Stromal cell of bone marrow (primary cell): ENCODE results near the gene RAE1.
"Not testable (repeated sequence)": the region's sequence is repeated elsewhere in the genome, so short reads cannot be mapped to it uniquely, and the experiment has no call there.

ENCODE experiments used
- DNase-seq: peaks from one replicate; pipeline ENCODE4 v3.0.0-alpha.2; 2012; ENCODE audit warnings: low read depth

Gene RAE1

GRCh38 chr20:57415771-57416170 is 64.7 kb downstream of the RAE1 start:
- DNase-seq: no peak

- DNase-seq: no peak
These were observed 65.4 kb downstream of the RAE1 start for GRCh38 chr20:57416296-57417022.

DNA sequence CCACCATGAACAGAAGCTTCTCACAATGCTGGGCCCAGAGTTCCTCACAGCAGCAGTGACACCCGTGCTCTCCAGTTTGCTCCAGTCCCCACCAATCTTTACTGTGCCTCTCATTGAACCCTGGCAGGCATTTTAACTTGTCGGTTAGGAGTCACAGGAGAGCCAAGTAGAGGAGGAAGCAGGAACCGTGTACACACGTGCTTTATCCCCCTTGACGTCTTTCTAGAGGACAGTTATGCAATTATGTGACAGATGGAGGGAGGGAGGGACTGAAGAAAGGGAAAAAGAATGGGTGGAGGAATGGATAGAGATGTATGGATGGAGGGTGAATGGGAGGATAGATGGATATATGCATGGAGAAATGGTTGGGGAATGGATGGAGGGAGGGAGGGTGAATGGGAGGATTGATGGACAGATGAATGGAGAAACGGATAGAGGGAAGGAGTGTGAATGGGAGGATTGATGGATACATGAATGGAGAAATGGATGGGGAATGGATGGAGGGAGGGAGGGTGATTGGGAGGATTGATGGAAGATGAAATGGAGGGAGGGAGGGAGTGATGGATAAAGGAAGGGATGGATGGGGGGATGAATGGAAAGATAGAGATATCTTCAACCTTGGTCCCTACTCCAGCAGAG is 66.1 kb downstream of the RAE1 start:
- no peak for DNase-seq

DNA sequence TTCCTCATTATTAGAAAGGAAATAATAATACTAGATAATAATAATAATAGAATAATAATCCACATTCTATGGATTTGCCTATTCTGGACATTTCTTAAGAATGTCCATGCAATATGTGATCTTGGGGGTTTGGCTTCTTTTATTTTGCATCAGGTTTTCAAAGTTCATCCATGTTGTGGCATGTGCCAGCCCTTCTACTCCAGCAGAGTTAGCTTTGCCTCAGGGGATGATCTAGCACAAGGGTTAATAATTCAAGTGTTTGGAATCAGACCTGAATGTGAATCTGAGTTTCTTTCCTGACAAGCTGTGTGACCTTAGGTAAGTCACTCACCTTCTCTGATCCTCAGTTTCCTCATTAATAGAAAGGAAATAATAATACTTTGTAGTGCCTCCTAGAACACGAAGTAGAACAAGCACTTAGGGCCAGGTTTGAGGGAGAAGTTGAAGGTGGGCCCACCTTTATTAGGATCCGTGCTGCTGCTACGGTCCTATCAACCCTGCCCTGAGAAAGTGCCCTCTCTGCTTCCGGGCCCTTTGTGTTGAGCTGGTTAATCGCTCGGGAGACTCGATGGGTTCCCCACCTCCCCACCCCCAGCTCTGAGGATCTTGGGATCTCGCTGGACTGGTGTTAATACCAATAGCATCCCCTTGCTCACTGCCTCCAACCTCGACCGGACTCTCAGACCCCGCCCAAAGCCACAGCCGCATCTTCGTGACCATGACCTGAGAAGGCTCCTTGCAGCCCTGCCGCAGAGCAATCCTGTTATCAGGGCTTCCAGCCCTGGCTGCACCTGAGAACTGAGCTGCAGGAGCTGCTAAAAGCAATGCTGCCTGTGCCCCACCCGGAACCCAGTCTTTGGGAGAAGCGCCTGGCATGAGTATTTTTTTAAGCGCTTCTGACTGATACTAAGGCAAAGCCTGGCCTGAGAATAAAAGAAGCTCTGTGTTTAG is 67.0 kb downstream of the RAE1 start:
- DNase-seq: no peak

DNA sequence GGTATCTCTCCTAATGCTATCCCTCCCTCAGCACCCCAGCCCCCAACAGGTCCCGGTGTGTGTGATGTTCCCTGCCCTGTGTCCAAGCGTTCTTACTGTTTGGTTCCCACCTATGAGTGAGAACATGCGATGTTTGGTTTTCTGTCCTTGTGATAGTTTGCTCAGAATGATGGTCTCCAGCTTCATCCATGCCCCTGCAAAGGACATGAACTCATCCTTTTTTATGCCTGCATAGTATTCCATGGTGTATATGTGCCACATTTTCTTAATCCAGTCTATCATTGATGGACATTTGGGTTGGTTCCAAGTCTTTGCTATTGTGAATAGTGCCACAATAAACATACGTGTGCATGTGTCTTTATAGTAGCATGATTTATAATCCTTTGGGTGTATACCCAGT is 68.4 kb downstream of the RAE1 start:
- DNase-seq: not testable (repeated sequence)

GRCh38 chr20:57420571-57421252 is 69.7 kb downstream of the RAE1 start:
- DNase-seq: no peak

- DNase-seq: no peak
These were observed 70.5 kb downstream of the RAE1 start for GRCh38 chr20:57421253-57422220.

DNA sequence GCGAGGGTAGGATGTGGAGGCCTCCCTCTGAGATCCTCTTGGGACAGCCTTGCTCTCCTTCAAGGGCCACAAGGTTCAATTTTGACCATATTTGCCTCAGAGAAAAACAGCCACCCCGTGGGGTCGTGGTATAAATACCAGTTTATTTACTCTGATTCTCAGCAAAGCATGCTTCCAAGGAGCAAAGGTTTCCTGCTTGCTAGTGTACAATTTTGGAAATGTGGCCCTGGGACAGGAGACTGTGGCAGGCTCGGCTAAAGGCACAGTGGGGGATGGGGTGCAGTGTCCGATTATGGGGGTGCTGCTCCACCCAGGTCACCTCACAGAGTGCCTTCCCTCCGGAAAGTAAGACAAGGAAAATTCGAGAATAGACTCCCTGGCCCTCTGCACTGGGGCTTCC is 71.2 kb downstream of the RAE1 start:
- DNase-seq: no peak

- no peak for DNase-seq
These were observed 74.3 kb downstream of the RAE1 start for GRCh38 chr20:57425150-57426013.

DNA sequence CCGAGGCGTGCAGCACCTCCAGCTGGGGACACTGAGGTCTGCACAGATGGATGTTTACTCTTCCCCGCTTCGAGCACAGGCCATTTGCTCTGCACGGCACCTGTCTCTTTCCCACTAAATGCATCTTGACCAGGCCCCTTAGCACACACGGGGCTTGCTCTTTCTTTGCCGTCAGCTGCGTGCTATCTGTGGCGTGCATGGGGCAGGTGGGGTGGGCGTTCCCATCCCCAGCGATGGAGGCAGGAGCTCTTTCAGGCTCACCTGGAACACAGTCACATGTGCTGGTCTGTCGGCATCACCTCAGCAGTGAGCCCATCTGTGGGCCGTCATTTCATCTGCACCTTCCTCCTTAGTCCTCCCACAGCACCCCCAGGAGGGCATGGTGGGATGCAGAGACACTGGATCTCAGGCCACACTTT is 75.2 kb downstream of the RAE1 start:
- no peak for DNase-seq

- DNase-seq: no peak
These were observed 75.8 kb downstream of the RAE1 start for GRCh38 chr20:57426831-57427230.

- no peak for DNase-seq
These were observed 77.5 kb downstream of the RAE1 start for GRCh38 chr20:57428324-57429158.
